Upper lobe of right lung (tissue), 1 donor: Measurements from ENCODE around the gene RAP1GDS1. TPM values are rescaled to one million over a fixed set of nuclear protein-coding genes. Genes with fewer than 3 reads are reported as not detected.

Experiments used
- ATAC-seq: fragments of 200-7000 bp; cut with Tn5 transposase; one replicate; pipeline ENCODE4 v1.9.1; 2020; ENCODE audit warnings: mild to moderate bottlenecking, moderate library complexity
- DNase-seq: peaks from one replicate; pipeline ENCODE4 v3.0.0-alpha.2; 2020
- H3K27ac ChIP-seq: fragments of 200-600 bp; one replicate; pipeline ENCODE4 v1.8.0; 2022
- H3K27me3 ChIP-seq: fragments of 200-600 bp; one replicate; pipeline ENCODE4 v1.8.0; 2022; ENCODE audit warnings: mild to moderate bottlenecking
- H3K36me3 ChIP-seq: fragments of 200-600 bp; one replicate; pipeline ENCODE4 v1.8.0; 2022
- H3K4me1 ChIP-seq: fragments of 200-600 bp; one replicate; pipeline ENCODE4 v1.8.0; 2022
- H3K4me3 ChIP-seq: fragments of 200-600 bp; one replicate; pipeline ENCODE4 v1.8.0; 2022; ENCODE audit warnings: mild to moderate bottlenecking
- H3K9me3 ChIP-seq: fragments of 200-600 bp; one replicate; pipeline ENCODE4 v1.8.0; 2022
- intact Hi-C: fragments of 100-400 bp; cut with DNase I; formaldehyde crosslinking; loops from one replicate; pipeline ENCODE4 v1.11.0; 2022
- total RNA-seq: library from RNA; stranded (reverse); fragmentation: NEBNext Ultra II Directional; extraction: Animal tissue kit (Norgen Biotek cat#: 25700); gene quantifications from one replicate; pipeline ENCODE4 v1.2.1, GENCODE V29; 2021
- TF ChIP-seq, protein P1 (sequence below): fragments of 200-600 bp; IDR thresholded peaks from one replicate; pipeline ENCODE4 v1.8.0; 2022; ENCODE audit warnings: antibody characterized with exemption
- donor health status: DM: no; HTN: yes; CAD: no; lungs with severe emphysema.

Gene RAP1GDS1
- total RNA-seq, 1 donor from 2014 or later, result 39.1 TPM

- H3K9me3 ChIP-seq, result peaks cover 7% of the 10 kb centered on the region
- no peaks in the 10 kb centered on the region for H3K27me3 ChIP-seq
- TF ChIP-seq, protein P1, sequence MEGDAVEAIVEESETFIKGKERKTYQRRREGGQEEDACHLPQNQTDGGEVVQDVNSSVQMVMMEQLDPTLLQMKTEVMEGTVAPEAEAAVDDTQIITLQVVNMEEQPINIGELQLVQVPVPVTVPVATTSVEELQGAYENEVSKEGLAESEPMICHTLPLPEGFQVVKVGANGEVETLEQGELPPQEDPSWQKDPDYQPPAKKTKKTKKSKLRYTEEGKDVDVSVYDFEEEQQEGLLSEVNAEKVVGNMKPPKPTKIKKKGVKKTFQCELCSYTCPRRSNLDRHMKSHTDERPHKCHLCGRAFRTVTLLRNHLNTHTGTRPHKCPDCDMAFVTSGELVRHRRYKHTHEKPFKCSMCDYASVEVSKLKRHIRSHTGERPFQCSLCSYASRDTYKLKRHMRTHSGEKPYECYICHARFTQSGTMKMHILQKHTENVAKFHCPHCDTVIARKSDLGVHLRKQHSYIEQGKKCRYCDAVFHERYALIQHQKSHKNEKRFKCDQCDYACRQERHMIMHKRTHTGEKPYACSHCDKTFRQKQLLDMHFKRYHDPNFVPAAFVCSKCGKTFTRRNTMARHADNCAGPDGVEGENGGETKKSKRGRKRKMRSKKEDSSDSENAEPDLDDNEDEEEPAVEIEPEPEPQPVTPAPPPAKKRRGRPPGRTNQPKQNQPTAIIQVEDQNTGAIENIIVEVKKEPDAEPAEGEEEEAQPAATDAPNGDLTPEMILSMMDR, result no peak
- no peaks in the 10 kb centered on the region for H3K4me1 ChIP-seq
- no peak overlapping the region for H3K27ac ChIP-seq
- DNase-seq (no peak), ATAC-seq (no peak)
- intact Hi-C loops, result no loop called here
- H3K4me3 ChIP-seq, result no peak overlapping the region
- H3K36me3 ChIP-seq, result no peaks in the 10 kb centered on the region
These were observed 44.4 kb downstream of the RAP1GDS1 start for GRCh38 chr4:98305576-98305975.

- ATAC-seq, result no peak
- Histone ChIP-seq H3K27ac (no peak overlapping the region), H3K36me3 (no peaks in the 10 kb centered on the region), H3K27me3 (no peaks in the 10 kb centered on the region), H3K4me1 (no peaks in the 10 kb centered on the region), H3K4me3 (no peak overlapping the region), H3K9me3 (no peaks in the 10 kb centered on the region)
- intact Hi-C loops, result no loop called here
- TF ChIP-seq, protein P1, result no peak
- DNase-seq, result no peak
These were observed 49.7 kb downstream of the RAP1GDS1 start for GRCh38 chr4:98310867-98311266.

DNA sequence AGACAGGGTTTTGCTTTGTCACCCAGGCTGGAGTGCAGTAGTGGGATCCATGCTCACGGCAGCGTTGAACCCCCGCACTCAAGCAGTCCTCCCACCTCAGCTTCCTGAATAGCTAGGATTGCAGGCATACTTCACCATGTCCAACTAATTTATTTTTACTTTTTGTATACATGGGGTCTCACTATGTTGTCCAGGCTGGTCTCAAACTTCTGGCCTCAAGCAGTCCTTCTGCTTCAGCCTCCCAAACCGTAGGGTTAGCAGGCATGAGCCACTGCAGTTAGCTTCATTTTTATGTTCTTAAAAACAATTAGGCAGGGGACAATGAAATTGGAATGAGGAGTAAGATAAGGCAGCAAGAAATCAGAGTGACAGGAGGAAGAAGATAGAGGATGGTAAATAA lies 50.5 kb downstream of the RAP1GDS1 start:
- Histone ChIP-seq H3K36me3 (no peaks in the 10 kb centered on the region), H3K27ac (no peak overlapping the region), H3K4me1 (no peaks in the 10 kb centered on the region), H3K4me3 (no peak overlapping the region), H3K9me3 (no peaks in the 10 kb centered on the region), H3K27me3 (no peaks in the 10 kb centered on the region)
- TF ChIP-seq, protein P1, result no peak
- DNase-seq (no peak), ATAC-seq (no peak)
- intact Hi-C loops, result no loop called here

GRCh38 chr4:98314791-98315565 lies 53.8 kb downstream of the RAP1GDS1 start:
- no peaks in the 10 kb centered on the region for H3K9me3 ChIP-seq
- H3K36me3 ChIP-seq, result no peaks in the 10 kb centered on the region
- no peak overlapping the region for H3K27ac ChIP-seq
- no peak for ATAC-seq
- no peaks in the 10 kb centered on the region for H3K4me1 ChIP-seq
- intact Hi-C loops, result no loop called here
- no peak overlapping the region for H3K4me3 ChIP-seq
- no peaks in the 10 kb centered on the region for H3K27me3 ChIP-seq
- no peak for DNase-seq
- TF ChIP-seq, protein P1, result no peak

DNA sequence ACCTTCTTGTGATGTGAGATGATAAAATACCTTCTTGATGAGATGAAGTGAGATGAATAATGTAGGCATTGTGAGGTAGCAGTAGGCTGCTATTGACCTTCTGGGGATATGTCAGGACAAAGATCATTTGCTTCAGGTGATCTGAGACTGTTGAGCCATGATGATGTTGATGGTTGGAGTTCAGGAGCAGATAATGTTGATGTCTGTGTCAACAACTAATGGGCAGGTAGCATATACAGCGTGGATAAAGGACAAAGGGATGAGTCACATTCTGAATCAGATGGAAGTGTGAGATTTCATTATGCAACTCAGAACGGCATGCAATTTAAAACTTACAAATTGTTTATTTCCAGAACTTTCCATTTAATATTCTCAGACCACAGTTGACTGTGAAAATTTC lies 57.3 kb downstream of the RAP1GDS1 start:
- intact Hi-C loops, result no loop called here
- Histone ChIP-seq H3K4me1 (no peaks in the 10 kb centered on the region), H3K27me3 (no peaks in the 10 kb centered on the region), H3K4me3 (no peak overlapping the region), H3K9me3 (no peaks in the 10 kb centered on the region), H3K36me3 (no peaks in the 10 kb centered on the region), H3K27ac (no peak overlapping the region)
- DNase-seq (no peak), ATAC-seq (no peak)
- TF ChIP-seq, protein P1, result no peak
